HG03108 (cell line): Measurements from ENCODE around the gene ATP7A.
"Not testable (repeated sequence)": the region's sequence is repeated elsewhere in the genome, so short reads cannot be mapped to it uniquely, and the experiment has no call there.

Experiments used
- ATAC-seq: cut with Tn5 transposase; IDR thresholded peaks from one replicate; pipeline ENCODE4 v1.9.1; 2021; ENCODE audit warnings: moderate library complexity; ENCODE audit not compliant: unreplicated experiment

ATP7A gene

GRCh38 chrX:77945031-77945430 is 34.5 kb downstream of the ATP7A start:
- not testable (repeated sequence) for ATAC-seq

GRCh38 chrX:77945910-77946545 is 35.5 kb downstream of the ATP7A start:
- ATAC-seq = no peak

GRCh38 chrX:77946571-77946970 is 36.1 kb downstream of the ATP7A start:
- no peak for ATAC-seq

GRCh38 chrX:77949840-77950239 is 39.3 kb downstream of the ATP7A start:
- ATAC-seq = no peak

- ATAC-seq = no peak
These were observed 41.7 kb downstream of the ATP7A start for GRCh38 chrX:77952173-77952572.

GRCh38 chrX:77953302-77953701 is 42.8 kb downstream of the ATP7A start:
- no peak for ATAC-seq

- no peak for ATAC-seq
These were observed 43.2 kb downstream of the ATP7A start for GRCh38 chrX:77953708-77954107.

- ATAC-seq = no peak
These were observed 50.1 kb downstream of the ATP7A start for GRCh38 chrX:77960567-77960966.

GRCh38 chrX:77961063-77961462 is 50.6 kb downstream of the ATP7A start:
- ATAC-seq = no peak

- no peak for ATAC-seq
These were observed 51.8 kb downstream of the ATP7A start for GRCh38 chrX:77962068-77962902.

- no peak for ATAC-seq
These were observed 55.9 kb downstream of the ATP7A start for GRCh38 chrX:77966361-77966760.

- no peak for ATAC-seq
These were observed 57.1 kb downstream of the ATP7A start for GRCh38 chrX:77967631-77968030.

- no peak for ATAC-seq
These were observed 59.0 kb downstream of the ATP7A start, which contains the start of gene PGAM4 for GRCh38 chrX:77969538-77969937. Gene PGAM4 (minus strand): TSS chrX:77969638. CDS start chrX:77969638, 0 bp downstream.

GRCh38 chrX:77975755-77976154 is 65.3 kb downstream of the ATP7A start:
- ATAC-seq = no peak

GRCh38 chrX:77977095-77977494 is 66.6 kb downstream of the ATP7A start:
- ATAC-seq = no peak

- ATAC-seq = no peak
These were observed 67.0 kb downstream of the ATP7A start for GRCh38 chrX:77977518-77977917.

GRCh38 chrX:77979870-77980269 is 69.4 kb downstream of the ATP7A start:
- no peak for ATAC-seq

GRCh38 chrX:78011846-78012245 is 101.4 kb downstream of the ATP7A start:
- no peak for ATAC-seq

- ATAC-seq = no peak
These were observed 109.3 kb downstream of the ATP7A start for GRCh38 chrX:78019586-78020483.

GRCh38 chrX:78024349-78025059 is 114.0 kb downstream of the ATP7A start:
- no peak for ATAC-seq

- no peak for ATAC-seq
These were observed 117.3 kb downstream of the ATP7A start for GRCh38 chrX:78027798-78028197.
